GM15510 (cell line): Measurements from ENCODE around the gene MMP25.
A peak's percentile ranks its signal among the peaks of the same experiment; 100 is the strongest.

Source experiments
- POLR2A ChIP-seq: IDR thresholded peaks from 3 replicates; pipeline ENCODE4 v1.6.1; 2011; ENCODE audit warnings: borderline replicate concordance; ENCODE audit not compliant: insufficient read length; ENCODE audit errors: extremely low read depth

MMP25 gene

GRCh38 chr16:3054965-3055733 is 8.8 kb downstream of the MMP25 start:
- no peak for TF ChIP-seq POLR2A

GRCh38 chr16:3056336-3057180 is 10.2 kb downstream of the MMP25 start:
- TF ChIP-seq POLR2A, result no peak

- TF ChIP-seq POLR2A, result no peak
Measured at GRCh38 chr16:3057181-3058138, 11.1 kb downstream of the MMP25 start.

GRCh38 chr16:3058139-3059030 is 12.0 kb downstream of the MMP25 start:
- TF ChIP-seq POLR2A, result no peak

- peak; percentile 71 for TF ChIP-seq POLR2A
Measured at GRCh38 chr16:3059041-3059722, 12.8 kb downstream of the MMP25 start.

GRCh38 chr16:3059723-3060242 is 13.4 kb downstream of the MMP25 start:
- no peak for TF ChIP-seq POLR2A

- no peak for TF ChIP-seq POLR2A
Measured at GRCh38 chr16:3060339-3061127, 14.2 kb downstream of the MMP25 start.

GRCh38 chr16:3062553-3062952 is 16.2 kb downstream of the MMP25 start:
- no peak for TF ChIP-seq POLR2A

- no peak for TF ChIP-seq POLR2A
Measured at GRCh38 chr16:3063625-3064386, 17.4 kb downstream of the MMP25 start.

- no peak for TF ChIP-seq POLR2A
Measured at GRCh38 chr16:3065069-3065741, 18.8 kb downstream of the MMP25 start, which contains the start of gene IL32. Gene IL32, plus strand, starts transcription at chr16:3065640. Its CDS starts 172 bp downstream, at chr16:3065812.
